Muscle of leg (tissue), 11 donors: ENCODE results near the gene SLF2. TPM values are rescaled to one million over a fixed set of nuclear protein-coding genes. Genes with fewer than 3 reads are reported as not detected.

Experiments used
- DNase-seq: peaks from one replicate; pipeline ENCODE4 v3.0.0; 2013
- H3K27ac ChIP-seq: one replicate; pipeline ENCODE4 v1.5.1; 2013; ENCODE audit warnings: mild to moderate bottlenecking, low read length, control low read depth
- H3K27me3 ChIP-seq: one replicate; pipeline ENCODE4 v1.6.1; 2013; ENCODE audit warnings: low read length; ENCODE audit not compliant: control insufficient read depth, insufficient read depth
- H3K36me3 ChIP-seq: one replicate; pipeline ENCODE4 v1.6.1; 2013; ENCODE audit warnings: low read length; ENCODE audit not compliant: control insufficient read depth, insufficient read depth
- H3K4me1 ChIP-seq: one replicate; pipeline ENCODE4 v1.6.1; 2013; ENCODE audit warnings: low read length; ENCODE audit not compliant: control insufficient read depth, insufficient read depth
- H3K4me3 ChIP-seq: one replicate; pipeline ENCODE4 v1.5.1; 2013; ENCODE audit warnings: low read length, control low read depth
- H3K9me3 ChIP-seq: replicated peaks from 2 replicates; pipeline ENCODE4 v1.6.1; 2013; ENCODE audit warnings: low read depth, low read length; ENCODE audit not compliant: control insufficient read depth
- WGBS: methylation state at CpG from one replicate; pipeline ENCODE4 v1.1.5; 2013; ENCODE audit warnings: missing lambda C conversion rate; ENCODE audit not compliant: insufficient coverage; 5-methylcytosine and 5-hydroxymethylcytosine counted together
- polyA plus RNA-seq, 8 donors: library from polyadenylated mRNA; unstranded; fragments of 120-200 nt; gene quantifications; one replicate each; pipeline versions ENCODE4 v1.2.1 to v1.2.3, GENCODE V29; 2013; ENCODE audit warnings: inconsistent platforms in 1 of 8, low replicate concordance in 1 of 8; ENCODE audit not compliant: insufficient read length in 8 of 8, insufficient read depth in 1 of 8
- total RNA-seq: library from RNA; stranded (reverse); fragments of 120-200 nt; gene quantifications from one replicate; pipeline ENCODE4 v1.2.4, GENCODE V29; 2013

SLF2 gene
- total and polyA plus RNA-seq, 9 donors, result 59.1 to 113 (median 81.4) TPM

DNA sequence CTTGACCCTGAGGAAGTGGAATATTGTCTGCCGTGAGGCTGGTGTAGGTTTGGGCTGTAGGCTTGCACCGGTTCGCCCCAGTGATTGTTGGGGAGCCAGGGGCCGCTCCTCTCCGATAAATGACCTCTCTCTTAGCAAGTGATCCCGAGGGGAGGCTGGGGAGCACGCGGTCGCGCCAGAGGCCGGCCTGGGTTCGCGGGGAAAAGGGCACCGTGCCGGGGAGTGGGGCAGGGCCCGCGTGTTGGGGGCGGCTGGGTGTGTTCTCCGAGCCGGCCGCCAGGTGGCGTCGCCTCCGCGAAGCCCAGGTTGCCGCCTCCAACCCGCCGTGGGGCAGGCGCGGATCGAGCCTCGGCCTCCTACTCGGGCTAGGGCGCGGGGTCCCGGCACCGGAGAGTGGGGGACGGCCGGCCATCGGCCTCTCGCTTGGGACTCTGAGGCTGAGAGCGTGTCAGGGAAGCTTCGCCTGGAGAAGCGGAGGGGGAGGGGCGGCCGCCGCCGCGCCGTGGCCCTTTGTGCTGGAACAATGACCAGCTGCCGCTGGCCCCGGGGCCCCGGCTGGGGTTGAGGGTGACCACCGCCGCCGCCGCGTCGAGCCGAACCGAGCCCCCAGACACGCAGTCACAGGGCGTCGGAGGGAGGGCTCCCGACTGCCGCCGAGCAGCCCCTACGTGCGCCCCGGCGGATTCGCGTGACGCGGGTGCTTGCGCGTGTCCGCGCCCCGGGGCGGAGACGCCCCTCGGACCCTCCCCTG, 86.4 kb downstream of the SLF2 start:
- Histone ChIP-seq H3K4me1 (peaks cover 67% of the 10 kb centered on the region), H3K9me3 (no peaks in the 10 kb centered on the region), H3K27me3 (no peaks in the 10 kb centered on the region), H3K27ac (peak overlapping the region; percentile 99), H3K36me3 (peaks cover 27% of the 10 kb centered on the region), H3K4me3 (peak overlapping the region; percentile 77)
- under 1% methylated on average over 77 of the region's 83 CpGs for WGBS
- DNase-seq, result peak; percentile 95

DNA sequence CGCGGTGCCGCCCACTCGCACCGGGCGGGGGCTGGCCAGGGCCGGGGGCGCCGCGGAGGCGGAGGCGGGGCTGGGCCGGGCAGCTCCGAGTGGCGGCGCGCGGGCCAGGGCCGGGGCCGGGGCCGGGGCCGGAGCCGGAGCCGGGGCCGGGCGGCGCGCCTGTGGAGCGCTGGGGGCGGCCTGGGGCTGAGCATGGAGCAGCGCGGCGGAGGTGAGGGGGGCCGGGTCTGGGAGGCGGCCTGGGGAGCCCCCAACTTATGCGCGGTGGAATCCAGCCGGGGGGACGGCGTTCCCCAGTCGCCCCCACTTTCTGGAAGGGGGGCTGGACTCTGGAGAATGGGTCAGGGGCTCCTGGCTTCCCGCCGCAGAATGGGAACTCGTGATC, 87.0 kb downstream of the SLF2 start, which contains the start of gene LZTS2:
LZTS2 (plus strand) TSS at position 67 of the 385 bp plus-strand sequence. CDS start 2,731 bp downstream, outside the sequence.
- Histone ChIP-seq H3K4me3 (peak within 1 kb of the TSS; percentile 77), H3K27ac (peak within 1 kb of the TSS; percentile 99), H3K9me3 (no peaks in the 10 kb centered on the region), H3K36me3 (peaks cover 28% of the 10 kb centered on the region), H3K27me3 (no peaks in the 10 kb centered on the region), H3K4me1 (peaks cover 65% of the 10 kb centered on the region)
- DNase-seq, result peak; percentile 60
- under 1% methylated on average over 40 of the region's 44 CpGs for WGBS

DNA sequence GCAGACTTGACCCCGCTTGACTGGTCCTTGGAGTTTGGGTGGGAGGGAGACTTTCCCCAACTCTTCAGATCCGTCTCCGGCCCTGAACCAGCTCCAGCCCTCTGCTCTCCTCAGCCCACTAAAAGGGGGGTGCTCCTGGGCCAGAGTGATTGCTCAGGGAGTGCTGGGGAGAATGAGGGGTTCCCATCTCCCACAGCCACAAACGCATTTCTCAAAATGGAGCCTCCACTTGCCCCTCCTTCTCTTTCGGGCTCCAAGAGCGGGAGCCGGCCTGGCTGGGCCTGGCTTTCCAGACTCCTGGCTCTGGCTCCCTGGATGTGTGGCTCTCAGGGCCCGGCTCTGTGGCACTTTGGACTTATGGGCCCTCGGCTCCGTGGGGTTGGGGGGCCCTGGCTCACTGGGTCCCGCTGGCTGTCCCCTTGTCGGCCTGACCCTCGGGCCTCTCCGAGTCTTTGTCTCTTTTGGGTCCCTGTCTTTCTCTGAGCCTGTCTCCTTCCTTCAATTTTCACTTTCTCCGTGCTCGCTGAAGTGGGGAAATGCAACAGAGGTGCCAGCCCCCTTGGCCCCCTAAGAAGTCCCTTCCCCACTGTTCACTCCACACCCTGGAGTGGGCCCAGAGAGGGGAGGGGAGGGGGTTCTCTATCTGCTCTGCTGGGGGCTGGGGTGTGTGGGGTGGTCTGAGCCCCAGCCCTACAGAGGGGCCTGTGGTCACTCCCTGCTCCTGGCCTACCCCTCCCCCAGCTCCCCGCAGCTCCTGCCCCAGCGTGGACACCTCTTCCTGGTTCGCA, 87.6 kb downstream of the SLF2 start:
- WGBS, result 1% methylated on average over 7 of the region's 19 CpGs
- H3K4me3 ChIP-seq, result peak overlapping the region; percentile 67
- H3K27ac ChIP-seq, result peak overlapping the region; percentile 98
- H3K36me3 ChIP-seq, result peaks cover 33% of the 10 kb centered on the region
- DNase-seq, result peak; percentile 66
- no peaks in the 10 kb centered on the region for H3K27me3 ChIP-seq
- H3K4me1 ChIP-seq, result peaks cover 70% of the 10 kb centered on the region
- H3K9me3 ChIP-seq, result no peaks in the 10 kb centered on the region

DNA sequence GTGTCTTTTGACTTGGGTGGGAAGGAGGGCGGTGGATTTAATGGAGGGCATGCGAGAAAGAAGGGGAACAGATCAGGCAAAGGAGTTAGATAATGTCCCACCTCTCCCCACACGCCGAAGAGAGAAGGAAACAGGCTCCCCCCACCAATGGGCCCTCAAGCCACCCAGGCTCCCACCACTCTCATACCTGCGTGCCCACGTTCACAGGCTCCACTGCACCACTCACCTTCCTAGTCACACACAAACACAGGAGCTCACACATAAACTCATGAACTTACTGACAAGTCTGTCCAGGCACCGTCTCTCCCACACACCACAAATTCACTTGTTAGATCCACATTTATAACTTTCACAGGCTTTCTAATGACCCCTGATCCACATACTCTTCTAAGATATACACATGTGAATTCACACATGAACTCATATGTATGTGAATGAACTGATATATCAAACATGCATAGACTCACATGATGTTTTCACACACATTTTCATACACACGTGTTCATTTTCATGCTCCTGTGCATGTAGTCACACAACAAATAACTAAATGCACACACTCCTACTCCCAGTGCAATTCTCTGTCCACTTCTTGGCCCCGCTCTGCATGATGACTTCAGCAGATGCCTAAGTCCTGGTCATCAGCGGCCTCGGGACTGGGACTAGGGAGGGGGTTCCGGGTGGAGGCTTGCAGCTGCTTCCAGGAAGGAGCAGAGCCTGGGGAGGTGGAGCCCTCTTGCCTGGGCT, 88.3 kb downstream of the SLF2 start:
- WGBS, result 9% methylated on average over 8 of the region's 12 CpGs

DNA sequence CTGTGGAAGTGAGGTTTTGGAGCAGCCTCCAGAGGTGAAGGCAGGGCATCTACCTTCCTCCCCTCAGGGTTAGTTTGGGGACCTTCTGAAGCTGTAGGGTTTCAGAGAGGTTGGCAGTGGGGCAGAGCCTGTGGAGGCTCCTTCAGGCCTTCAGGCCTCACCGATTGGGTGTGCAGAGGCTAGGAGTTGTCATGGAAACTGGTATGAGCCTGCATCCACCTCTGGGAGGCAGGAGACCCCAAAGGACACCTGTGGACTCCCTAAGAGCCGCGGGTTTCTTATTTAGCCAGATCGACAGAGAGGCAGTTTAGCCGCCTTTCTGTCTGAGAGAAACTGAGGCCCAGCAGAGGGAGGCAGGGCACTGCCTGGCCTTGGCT, 88.9 kb downstream of the SLF2 start:
- H3K27ac ChIP-seq, result peak overlapping the region; percentile 98
- no peak for DNase-seq
- H3K9me3 ChIP-seq, result no peaks in the 10 kb centered on the region
- H3K4me3 ChIP-seq, result peak overlapping the region; percentile 67
- H3K27me3 ChIP-seq, result no peaks in the 10 kb centered on the region
- WGBS, result 21% methylated on average over 4 of the region's 5 CpGs
- H3K4me1 ChIP-seq, result peaks cover 78% of the 10 kb centered on the region
- peaks cover 46% of the 10 kb centered on the region for H3K36me3 ChIP-seq

More for the DNA sequence above, 88.3 kb downstream of the SLF2 start:
- H3K4me1 ChIP-seq, result peaks cover 77% of the 10 kb centered on the region
- no peaks in the 10 kb centered on the region for H3K9me3 ChIP-seq
- no peaks in the 10 kb centered on the region for H3K27me3 ChIP-seq
- H3K36me3 ChIP-seq, result peaks cover 40% of the 10 kb centered on the region
- peak overlapping the region; percentile 67 for H3K4me3 ChIP-seq
- peak; percentile 98 for DNase-seq
- peak overlapping the region; percentile 98 for H3K27ac ChIP-seq

DNA sequence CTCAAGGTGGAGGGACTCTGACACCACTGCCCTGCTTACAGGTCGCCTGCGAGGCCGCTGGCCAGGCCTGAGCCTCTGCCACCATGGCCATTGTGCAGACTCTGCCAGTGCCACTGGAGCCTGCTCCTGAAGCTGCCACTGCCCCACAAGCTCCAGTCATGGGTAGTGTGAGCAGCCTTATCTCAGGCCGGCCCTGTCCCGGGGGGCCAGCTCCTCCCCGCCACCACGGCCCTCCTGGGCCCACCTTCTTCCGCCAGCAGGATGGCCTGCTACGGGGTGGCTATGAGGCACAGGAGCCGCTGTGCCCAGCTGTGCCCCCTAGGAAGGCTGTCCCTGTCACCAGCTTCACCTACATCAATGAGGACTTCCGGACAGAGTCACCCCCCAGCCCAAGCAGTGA, 89.7 kb downstream of the SLF2 start:
- no peak overlapping the region for H3K4me3 ChIP-seq
- H3K36me3 ChIP-seq, result peaks cover 54% of the 10 kb centered on the region
- peaks cover 79% of the 10 kb centered on the region for H3K4me1 ChIP-seq
- H3K9me3 ChIP-seq, result no peaks in the 10 kb centered on the region
- H3K27me3 ChIP-seq, result no peaks in the 10 kb centered on the region
- WGBS, result 84% methylated on average over 9 of the region's 11 CpGs
- peak overlapping the region; percentile 98 for H3K27ac ChIP-seq
- no peak for DNase-seq

DNA sequence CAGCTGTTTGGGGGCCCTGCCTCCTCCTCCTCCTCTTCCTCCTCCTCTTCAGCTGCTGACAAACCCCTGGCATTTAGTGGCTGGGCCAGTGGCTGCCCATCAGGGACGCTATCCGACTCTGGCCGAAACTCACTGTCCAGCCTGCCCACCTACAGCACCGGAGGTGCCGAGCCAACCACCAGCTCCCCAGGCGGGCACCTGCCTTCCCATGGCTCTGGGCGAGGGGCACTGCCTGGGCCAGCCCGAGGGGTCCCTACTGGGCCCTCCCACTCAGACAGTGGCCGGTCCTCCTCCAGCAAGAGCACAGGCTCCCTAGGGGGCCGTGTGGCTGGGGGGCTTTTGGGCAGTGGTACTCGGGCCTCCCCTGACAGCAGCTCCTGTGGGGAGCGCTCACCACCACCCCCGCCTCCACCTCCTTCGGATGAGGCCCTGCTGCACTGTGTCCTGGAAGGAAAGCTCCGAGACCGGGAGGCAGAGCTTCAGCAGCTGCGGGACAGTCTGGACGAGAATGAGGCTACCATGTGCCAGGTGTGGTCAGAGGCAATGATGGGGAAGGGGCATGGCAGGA, 91.0 kb downstream of the SLF2 start:
- Histone ChIP-seq H3K9me3 (no peaks in the 10 kb centered on the region), H3K27ac (no peak overlapping the region), H3K4me3 (no peak overlapping the region), H3K36me3 (peaks cover 56% of the 10 kb centered on the region), H3K27me3 (no peaks in the 10 kb centered on the region), H3K4me1 (peaks cover 77% of the 10 kb centered on the region)
- 85% methylated on average over 17 of the region's 18 CpGs for WGBS
- no peak for DNase-seq

DNA sequence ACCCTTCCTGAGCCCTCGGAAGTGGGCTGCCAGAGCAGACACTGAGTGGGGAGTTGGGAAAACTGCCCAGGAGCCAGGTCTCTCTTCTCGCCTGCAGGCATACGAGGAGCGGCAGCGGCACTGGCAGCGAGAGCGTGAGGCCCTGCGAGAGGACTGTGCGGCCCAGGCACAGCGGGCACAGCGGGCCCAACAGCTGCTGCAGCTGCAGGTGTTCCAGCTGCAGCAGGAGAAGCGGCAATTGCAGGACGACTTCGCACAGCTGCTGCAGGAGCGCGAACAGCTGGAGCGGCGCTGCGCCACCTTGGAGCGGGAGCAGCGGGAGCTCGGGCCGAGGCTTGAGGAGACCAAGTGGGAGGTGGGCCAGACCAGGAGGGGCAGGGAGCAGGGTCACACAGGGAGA, 92.6 kb downstream of the SLF2 start:
- peaks cover 79% of the 10 kb centered on the region for H3K4me1 ChIP-seq
- H3K27ac ChIP-seq, result peak overlapping the region; percentile 81
- WGBS, result 84% methylated on average over 19 of the region's 23 CpGs
- no peak overlapping the region for H3K4me3 ChIP-seq
- H3K27me3 ChIP-seq, result no peaks in the 10 kb centered on the region
- H3K9me3 ChIP-seq, result no peaks in the 10 kb centered on the region
- peaks cover 56% of the 10 kb centered on the region for H3K36me3 ChIP-seq
- no peak for DNase-seq

DNA sequence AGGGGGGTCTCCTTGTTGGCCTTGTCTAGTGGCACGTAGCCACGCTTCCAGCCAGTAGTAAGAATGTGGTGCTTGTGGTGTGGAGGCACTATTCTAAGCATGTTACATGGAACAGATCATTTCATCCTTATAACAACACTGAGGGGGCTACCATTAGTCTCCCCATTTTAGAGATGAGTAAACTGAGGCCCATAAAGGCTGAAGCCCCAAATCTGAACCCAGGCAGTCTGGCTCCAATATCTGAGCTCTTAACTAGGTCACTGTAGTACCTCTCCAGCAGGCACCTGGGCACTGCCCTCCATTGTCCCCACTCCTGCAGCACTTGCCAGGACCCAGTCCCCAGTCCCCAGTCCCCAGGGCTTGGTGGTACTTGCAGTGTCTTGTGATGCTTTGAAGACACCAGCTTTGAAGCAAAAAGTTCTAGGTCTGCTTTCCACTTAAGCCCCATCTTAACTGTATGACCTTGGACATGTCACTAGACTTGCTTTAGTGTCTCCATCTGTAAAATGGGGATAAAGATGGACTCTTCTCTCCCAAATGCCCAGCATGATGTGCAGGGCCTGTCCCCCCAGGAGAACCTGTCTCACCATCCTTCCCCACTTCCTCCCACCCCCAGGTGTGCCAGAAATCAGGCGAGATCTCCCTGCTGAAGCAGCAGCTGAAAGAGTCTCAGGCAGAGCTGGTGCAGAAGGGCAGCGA, 93.3 kb downstream of the SLF2 start:
- peak overlapping the region; percentile 81 for H3K27ac ChIP-seq
- H3K4me1 ChIP-seq, result peaks cover 73% of the 10 kb centered on the region
- H3K4me3 ChIP-seq, result no peak overlapping the region
- H3K27me3 ChIP-seq, result no peaks in the 10 kb centered on the region
- H3K36me3 ChIP-seq, result peaks cover 56% of the 10 kb centered on the region
- H3K9me3 ChIP-seq, result no peaks in the 10 kb centered on the region
- 64% methylated on average over 1 of the region's 4 CpGs for WGBS
- DNase-seq, result no peak
